Right lung (tissue), 5 donors: Measurements from ENCODE around the gene SLC5A6. TPM values are rescaled to one million over a fixed set of nuclear protein-coding genes. Genes with fewer than 3 reads are reported as not detected.
"Not testable (repeated sequence)": the region's sequence is repeated elsewhere in the genome, so short reads cannot be mapped to it uniquely, and the experiment has no call there.

Experiments used
- DNase-seq, 2 donors: peaks; one replicate each; pipeline ENCODE4 v3.0.0-alpha.2; 2013
- polyA plus RNA-seq, 5 donors: library from polyadenylated mRNA; unstranded; fragments of 120-200 nt; gene quantifications; one replicate each; pipeline versions ENCODE4 v1.2.1 to v1.2.3, GENCODE V29; 2013; ENCODE audit warnings: inconsistent platforms in 1 of 5, low replicate concordance in 1 of 5; ENCODE audit not compliant: insufficient read length in 5 of 5, insufficient read depth in 1 of 5

Gene SLC5A6
- polyA plus RNA-seq, 5 donors, result 24.7 to 38.8 (median 28.7) TPM

- DNase-seq, result no peak
Measured at GRCh38 chr2:27177441-27178351, 34.4 kb downstream of the SLC5A6 start.

- not testable (repeated sequence) for DNase-seq
Measured at GRCh38 chr2:27175781-27176180, 36.3 kb downstream of the SLC5A6 start.

- DNase-seq, result no peak
Measured at GRCh38 chr2:27175330-27175729, 36.7 kb downstream of the SLC5A6 start.

GRCh38 chr2:27174638-27175037 is 37.4 kb downstream of the SLC5A6 start:
- DNase-seq, result no peak

- DNase-seq, result no peak
Measured at GRCh38 chr2:27171351-27171848, 40.7 kb downstream of the SLC5A6 start.

GRCh38 chr2:27170581-27171337 is 41.3 kb downstream of the SLC5A6 start:
- no peak for DNase-seq

GRCh38 chr2:27164960-27165763 is 46.9 kb downstream of the SLC5A6 start:
- no peak for DNase-seq

- no peak for DNase-seq
Measured at GRCh38 chr2:27162151-27163121, 49.6 kb downstream of the SLC5A6 start.

- DNase-seq, result no peak
Measured at GRCh38 chr2:27160191-27160590, 51.9 kb downstream of the SLC5A6 start.

- DNase-seq, result no peak
Measured at GRCh38 chr2:27159271-27159670, 52.8 kb downstream of the SLC5A6 start.

GRCh38 chr2:27158468-27158867 is 53.6 kb downstream of the SLC5A6 start:
- DNase-seq, result no peak

GRCh38 chr2:27155069-27155520 is 57.0 kb downstream of the SLC5A6 start:
- DNase-seq, result no peak

- DNase-seq, result no peak
Measured at GRCh38 chr2:27154488-27154887, 57.6 kb downstream of the SLC5A6 start.

GRCh38 chr2:27152796-27153464 is 59.1 kb downstream of the SLC5A6 start:
- no peak for DNase-seq

GRCh38 chr2:27152102-27152795 is 59.8 kb downstream of the SLC5A6 start:
- DNase-seq, result no peak

- no peak for DNase-seq
Measured at GRCh38 chr2:27150639-27151230, 61.3 kb downstream of the SLC5A6 start.
